ENCODE data around the gene GIT2. TPM values are rescaled to one million over a fixed set of nuclear protein-coding genes. Genes with fewer than 3 reads are reported as not detected.
"Not testable (repeated sequence)": the region's sequence is repeated elsewhere in the genome, so short reads cannot be mapped to it uniquely, and the experiment has no call there.

Gene GIT2
- total RNA-seq, 1 donor from 2014 or later: 54.2 TPM

DNA sequence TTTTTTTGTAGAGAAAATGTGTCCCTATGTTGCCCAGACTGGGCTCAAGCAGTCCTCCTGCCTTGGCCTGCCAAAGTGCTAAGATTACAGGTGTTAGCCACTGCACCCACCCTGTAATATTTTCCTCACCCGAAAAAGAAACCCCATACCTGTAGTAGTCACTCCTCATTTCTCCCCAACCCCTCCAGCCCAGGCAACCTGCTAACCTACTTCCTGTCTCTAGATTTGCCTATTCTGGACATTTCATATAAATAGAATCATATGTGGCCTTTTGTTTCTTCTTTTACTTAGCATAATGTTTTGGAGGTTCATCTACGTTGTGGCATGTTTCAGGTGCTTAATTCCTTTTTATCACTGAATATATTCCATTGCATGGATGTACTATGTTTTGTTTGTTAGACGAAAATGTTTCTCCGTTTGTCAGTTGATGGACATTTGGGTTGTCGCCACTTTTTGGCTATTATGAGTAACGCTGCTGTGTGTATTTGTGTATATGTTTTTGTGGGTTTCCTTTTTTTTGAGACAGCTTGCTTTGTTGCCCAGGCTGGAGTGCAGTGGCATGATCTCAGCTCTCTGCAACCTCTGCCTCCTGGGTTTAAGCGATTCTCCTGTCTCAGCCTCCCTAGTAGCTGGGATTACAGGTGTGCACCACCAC lies 9.3 kb upstream of the GIT2 start:
- DNase-seq (ENCODE audit: low spot score): no peak

DNA sequence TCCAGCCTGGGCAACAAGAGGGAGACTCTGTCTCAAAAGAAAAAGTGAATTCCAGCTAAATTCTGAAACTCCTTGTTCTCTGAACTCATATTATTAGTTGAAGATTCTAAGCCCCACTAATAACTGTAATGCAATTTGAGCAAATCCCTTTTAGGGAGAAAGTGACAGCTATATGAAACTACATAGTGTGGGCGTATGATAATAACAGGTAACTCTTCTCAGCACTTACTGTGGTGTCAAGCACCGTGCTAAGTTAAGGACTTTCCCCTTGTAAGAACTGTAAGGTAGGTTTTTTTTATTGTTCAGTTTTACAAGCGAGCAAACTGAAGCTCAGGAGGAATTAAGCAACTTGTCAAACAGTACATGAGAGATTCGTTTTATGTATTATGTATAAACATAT lies 8.4 kb upstream of the GIT2 start:
- no peak for DNase-seq (ENCODE audit: low spot score)

GRCh38 chr12:110002676-110003515 lies 6.7 kb upstream of the GIT2 start:
- DNase-seq (ENCODE audit: low spot score): no peak

GRCh38 chr12:110001596-110001995 lies 5.4 kb upstream of the GIT2 start:
- no peak for DNase-seq (ENCODE audit: low spot score)

- DNase-seq (ENCODE audit: low spot score): no peak
Observed at GRCh38 chr12:109999983-110000505, 3.9 kb upstream of the GIT2 start.

DNA sequence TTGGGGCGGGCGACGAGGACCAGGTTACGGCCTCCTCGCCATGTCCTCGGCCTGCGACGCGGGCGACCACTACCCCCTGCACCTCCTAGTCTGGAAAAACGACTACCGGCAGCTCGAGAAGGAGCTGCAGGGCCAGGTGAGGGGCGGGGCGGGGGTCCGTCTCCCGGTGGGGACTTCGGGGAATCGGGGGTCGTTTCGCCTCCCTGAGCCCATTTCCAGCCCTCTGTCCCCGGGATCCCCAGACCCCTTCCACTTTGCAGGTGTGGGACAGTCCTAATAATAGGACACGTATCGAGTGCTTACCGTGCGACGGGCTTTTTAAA lies 3.4 kb upstream of the GIT2 start:
- DNase-seq (ENCODE audit: low spot score): no peak

DNA sequence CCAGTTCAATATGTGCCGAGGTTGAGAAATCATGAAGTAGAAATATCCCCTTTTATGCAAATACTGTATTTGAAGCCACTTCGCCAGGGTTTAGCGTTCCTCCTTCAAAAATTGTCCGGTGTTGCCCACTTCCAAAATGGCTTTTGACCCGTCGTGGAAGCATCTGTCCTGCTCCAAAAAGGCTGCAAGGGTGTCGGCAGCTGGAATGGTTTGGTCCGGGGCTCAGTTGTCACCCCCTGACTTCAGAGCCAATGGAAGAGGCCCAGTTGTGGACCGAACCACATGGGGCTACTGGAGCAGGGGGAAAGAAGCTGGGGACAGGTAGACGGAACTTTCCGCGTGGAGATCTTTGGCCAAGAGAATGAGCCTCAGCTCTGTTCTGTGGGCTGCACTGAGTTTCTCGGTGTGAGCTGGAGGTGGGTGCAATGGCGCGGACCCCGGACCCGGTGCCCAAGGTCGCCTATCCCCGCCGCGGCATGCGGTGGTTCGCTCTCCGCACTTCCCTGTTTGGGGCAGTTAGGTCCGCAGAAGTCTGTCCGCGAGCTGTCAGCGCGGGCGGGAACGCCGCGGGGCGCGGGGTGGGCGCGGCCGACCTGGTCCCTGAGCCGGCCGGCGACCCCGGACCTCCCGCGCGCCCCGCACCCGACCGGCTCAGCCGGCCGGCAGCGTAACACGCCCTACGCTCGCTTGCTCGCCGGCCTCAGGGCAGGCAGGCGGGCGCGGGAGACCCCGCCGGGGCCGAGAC lies 2.9 kb upstream of the GIT2 start, which contains the start of gene ANKRD13A:
ANKRD13A (plus strand) TSS at position 527 of the 745 bp plus-strand sequence. CDS start 259 bp downstream, outside the sequence.
- peak; percentile 95 for DNase-seq (ENCODE audit: low spot score)

DNA sequence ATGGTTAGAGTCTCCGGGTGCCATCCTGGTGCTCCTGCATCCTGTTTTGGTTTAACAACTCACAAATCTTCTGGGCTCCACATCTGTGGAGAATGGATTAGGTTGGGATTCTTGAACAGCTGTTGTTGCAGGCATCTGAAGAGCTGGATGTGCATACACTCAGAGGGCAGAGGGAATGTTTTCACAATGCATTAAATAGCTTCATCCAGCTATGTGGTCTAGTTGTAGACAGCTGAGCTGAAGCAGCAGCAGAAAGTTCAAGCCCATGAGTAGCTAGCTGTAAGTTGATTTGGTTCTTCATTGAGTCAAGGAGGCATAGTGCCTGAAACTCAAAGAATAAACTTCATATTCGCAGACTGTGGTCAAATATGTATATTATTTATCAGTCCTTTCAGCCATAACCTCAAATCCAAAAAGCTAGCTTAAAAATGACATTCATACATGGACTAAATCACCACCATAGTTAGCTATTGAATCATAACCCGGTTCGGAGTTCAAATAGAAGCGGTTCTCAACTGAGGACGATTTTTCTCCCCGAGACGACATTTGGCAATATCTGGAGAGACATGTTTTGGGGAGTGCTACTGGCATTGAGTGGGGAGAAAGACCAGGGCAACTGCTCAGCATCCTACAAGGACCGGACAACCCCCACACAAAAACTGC lies 2.2 kb upstream of the GIT2 start:
- DNase-seq (ENCODE audit: low spot score): no peak

- DNase-seq (ENCODE audit: low spot score): no peak
Observed at GRCh38 chr12:109997393-109997792, 1.2 kb upstream of the GIT2 start.

DNA sequence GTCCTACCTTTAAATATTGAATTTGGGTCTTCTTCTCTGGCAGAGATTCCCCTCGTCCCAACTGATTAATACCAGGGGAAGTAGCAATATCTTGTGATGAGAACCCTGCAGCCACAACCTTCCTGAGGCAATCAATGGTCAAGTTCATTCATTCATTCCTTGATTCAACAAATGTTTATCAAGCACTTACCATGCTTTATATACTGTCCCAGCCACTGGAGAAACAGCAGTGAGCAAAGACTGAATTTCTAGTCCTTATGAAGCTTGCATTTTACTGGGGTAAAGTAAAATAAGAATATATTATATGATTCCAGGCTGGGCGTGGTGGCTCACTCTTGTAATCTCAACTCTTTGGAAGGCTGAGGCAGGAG lies 300 bp upstream of the GIT2 start:
- DNase-seq (ENCODE audit: low spot score): no peak

GRCh38 chr12:109995361-109995685 lies 845 bp downstream of the GIT2 start:
- no peak for DNase-seq (ENCODE audit: low spot score)

- no peak for DNase-seq (ENCODE audit: low spot score)
Observed at GRCh38 chr12:109994401-109995175, 1.6 kb downstream of the GIT2 start.

DNA sequence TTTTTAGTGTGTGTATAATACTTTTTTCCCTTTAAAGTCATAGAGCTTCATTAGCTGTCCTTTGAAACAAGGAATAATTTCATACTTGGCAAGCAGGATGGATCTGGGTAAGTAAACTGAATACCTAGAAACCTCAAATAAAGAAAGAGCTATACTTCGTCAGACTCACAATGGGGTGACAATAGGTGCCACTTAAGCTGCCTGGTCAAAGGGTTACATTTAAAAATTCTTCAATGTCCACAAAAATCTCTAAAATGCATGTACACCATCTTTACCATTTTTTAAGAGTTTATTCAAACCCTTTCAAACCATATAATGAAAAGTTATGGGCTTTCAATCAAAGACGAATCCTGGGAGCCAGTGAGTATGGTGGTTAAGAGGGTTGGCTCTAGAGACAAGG lies 3.1 kb downstream of the GIT2 start:
- DNase-seq (ENCODE audit: low spot score): no peak

- no peak for DNase-seq (ENCODE audit: low spot score)
Observed at GRCh38 chr12:109991586-109991985, 4.6 kb downstream of the GIT2 start.

GRCh38 chr12:109989380-109989779 lies 6.8 kb downstream of the GIT2 start:
- DNase-seq (ENCODE audit: low spot score): no peak

DNA sequence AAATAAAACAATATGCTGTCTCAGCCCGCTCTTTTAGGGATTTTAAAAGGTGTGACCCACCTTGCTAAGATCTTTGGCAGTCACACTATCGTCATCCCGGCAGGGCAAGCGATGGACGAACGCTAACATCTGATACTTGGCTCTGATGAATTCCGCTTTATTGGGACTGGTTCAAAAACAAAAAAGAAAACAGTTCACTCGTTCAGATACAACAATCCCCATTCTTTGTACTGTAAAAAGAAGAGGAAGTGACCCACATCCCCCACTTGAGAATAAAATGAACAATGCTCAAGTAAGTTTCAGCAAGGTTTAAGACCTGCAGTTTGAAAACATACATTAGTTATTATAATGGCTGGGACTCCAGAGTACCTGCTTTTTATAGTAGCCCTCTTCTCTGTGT lies 7.3 kb downstream of the GIT2 start:
- DNase-seq (ENCODE audit: low spot score): no peak

- DNase-seq (ENCODE audit: low spot score): no peak
Observed at GRCh38 chr12:109988274-109988673, 7.9 kb downstream of the GIT2 start.

- no peak for DNase-seq (ENCODE audit: low spot score)
Observed at GRCh38 chr12:109987615-109988014, 8.6 kb downstream of the GIT2 start.

DNA sequence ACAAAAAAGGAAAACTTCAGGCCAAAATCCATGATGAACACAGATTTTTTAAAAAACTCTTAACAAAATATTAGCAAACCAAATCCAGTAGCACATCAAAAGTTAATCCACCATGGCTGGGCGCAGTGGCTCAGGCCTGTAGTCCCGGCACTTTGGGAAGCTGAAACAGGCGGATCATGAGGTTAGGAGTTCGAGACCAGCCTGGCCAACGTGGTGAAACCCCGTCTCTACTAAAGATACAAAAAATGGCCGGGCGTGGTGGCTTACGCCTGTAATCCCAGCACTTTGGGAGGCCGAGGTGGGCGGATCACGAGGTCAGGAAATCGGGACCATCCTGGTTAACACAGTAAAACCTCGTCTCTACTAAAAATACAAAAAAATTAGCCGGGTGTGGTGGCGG lies 9.9 kb downstream of the GIT2 start:
- DNase-seq (ENCODE audit: low spot score): not testable (repeated sequence)

GRCh38 chr12:109983432-109984142 lies 12.6 kb downstream of the GIT2 start:
- no peak for DNase-seq (ENCODE audit: low spot score)
